CD4-positive, alpha-beta T cell treated with Interleukin-6 at 100 ng/mL for 8 hours (primary cell): ENCODE results near the gene USP31.

Source experiments
- DNase-seq: peaks from one replicate; pipeline ENCODE4 v3.0.0-alpha.2; 2020; ENCODE audit warnings: mixed read lengths, low spot score

USP31 gene

GRCh38 chr16:23149267-23149992 lies at the start of gene USP31:
Gene USP31 (minus strand): TSS chr16:23149452. CDS start chr16:23149270, 182 bp downstream.
- DNase-seq, result peak; percentile 89

DNA sequence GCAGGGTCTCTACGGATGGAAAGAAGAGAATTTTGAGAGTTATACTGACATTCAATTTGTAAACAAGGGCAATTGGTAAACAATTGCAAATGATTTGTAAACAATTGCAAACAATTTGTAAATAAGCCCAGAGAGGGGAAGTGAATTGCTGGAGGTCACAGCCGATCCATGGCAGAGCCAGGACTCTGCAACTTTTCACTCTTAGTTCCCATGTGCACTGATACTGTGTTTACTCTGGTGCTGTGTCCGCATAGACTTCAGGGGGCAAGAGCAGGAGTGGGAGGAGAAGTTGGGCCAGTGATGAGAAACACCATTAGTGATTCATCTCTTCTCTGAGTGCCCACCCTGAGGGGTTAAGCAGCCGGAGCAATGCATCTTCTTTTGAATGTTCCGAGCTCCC lies 47.3 kb upstream of the USP31 start:
- no peak for DNase-seq

DNA sequence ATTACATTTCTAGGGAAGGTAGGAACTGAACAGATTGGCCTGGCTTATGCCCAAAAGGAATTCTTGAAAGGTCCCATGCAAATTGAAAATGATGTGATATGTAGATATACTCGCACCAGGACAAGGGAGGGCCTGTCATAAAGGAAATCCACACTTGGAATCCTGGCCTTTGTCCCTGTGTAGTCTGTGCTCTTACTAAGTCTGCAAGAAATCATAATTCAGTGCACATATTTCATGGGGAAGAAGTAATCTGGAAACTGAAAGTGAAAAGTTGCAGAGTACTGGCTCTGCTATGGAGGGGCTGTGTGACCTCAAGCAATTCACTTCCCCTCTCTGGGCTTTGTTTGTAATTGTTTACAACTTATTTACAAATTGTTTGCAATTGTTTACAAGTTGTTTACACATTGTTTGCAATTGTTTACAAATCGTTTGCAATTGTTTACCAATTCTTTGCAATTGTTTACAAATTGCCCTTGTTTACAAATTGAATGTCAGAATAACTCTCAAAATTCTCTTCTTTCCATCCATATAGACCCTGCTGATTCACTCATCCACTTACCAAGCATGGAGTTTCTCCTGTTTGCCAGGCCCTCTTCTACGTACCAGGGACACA lies 46.2 kb upstream of the USP31 start:
- no peak for DNase-seq

GRCh38 chr16:23194497-23195221 lies 45.4 kb upstream of the USP31 start:
- DNase-seq, result no peak

DNA sequence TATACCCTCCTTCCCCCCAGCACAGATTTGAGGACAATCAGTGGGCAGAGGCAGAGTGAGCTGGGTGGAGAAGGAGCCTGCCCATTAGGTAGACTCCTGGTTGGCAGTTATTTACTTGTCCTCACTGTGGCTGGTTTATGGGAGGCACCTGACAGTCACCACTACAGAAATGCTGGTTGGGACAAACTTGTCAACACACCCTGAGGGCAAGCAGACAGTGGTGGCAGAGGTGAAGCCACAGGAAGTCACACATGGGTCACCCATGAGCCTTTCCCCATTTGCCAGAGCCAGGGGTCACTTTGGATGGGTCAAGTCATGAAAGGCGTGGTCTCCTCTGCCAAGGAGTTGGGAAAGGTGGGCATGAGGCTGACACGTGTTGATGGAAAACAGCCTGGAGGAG lies 39.7 kb upstream of the USP31 start:
- DNase-seq, result no peak

DNA sequence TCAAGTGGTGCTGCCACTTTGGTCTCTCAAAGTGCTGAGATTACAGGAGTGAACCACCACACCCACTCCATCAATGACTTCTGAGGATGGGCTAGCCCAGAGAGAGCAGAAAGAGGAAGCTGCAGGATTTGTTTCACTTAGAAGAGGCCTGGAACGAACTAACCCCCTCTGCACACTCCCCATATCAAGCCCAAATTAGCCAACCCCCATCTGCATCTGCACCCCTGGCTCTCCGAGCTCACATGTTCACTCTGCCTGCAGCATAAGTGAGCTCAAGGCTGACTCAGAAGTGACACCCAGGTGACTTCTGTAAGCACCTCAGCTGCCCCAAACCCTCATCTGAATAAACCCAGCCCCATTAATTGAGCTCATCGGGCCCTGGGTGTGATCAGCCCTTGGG lies 38.1 kb upstream of the USP31 start:
- DNase-seq, result no peak

DNA sequence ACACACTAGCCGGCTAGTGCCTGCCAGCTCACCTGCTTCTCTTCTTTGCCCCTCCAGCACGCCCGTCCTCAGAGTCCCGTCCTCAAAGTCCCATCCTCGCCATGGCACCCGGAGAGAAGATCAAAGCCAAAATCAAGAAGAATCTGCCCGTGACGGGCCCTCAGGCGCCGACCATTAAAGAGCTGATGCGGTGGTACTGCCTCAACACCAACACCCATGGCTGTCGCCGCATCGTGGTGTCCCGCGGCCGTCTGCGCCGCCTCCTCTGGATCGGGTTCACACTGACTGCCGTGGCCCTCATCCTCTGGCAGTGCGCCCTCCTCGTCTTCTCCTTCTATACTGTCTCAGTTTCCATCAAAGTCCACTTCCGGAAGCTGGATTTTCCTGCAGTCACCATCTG lies 36.9 kb upstream of the USP31 start:
- DNase-seq, result no peak

DNA sequence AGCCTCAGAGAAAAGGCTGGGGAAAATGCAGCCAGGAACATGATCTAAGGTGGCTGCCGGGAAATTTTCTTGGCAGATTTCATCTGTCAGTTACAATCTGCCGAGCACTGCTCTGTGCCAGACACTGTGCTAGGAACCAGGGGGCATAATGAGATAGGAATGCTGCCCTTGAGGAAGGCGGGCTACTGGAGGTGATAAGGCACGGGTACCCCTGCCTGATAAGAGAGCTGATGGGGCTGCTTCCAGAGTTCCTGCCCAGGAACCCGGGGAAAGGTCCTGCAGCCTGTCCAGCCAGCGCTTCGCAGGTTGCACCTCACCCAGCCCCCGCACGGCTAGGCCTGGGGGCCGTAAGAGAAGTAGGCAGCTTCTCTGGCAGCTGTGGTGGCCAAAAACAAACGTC lies 36.4 kb upstream of the USP31 start:
- DNase-seq, result no peak

DNA sequence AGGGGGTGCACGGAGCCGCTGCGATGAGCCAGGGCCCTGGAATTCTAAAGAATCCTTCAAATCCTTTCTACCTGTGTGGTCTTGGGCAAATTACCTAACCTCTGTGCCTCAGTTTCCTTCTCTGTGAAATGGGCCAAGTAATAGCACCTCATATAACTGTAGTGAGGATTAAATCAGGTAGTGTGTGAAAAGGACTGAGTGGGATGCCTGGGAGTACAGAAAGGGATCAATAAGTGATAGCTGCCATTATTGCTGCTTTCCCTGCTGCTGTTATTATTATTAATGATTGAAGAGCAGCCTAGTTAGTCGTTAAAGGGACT lies 34.3 kb upstream of the USP31 start:
- DNase-seq, result no peak

- no peak for DNase-seq
Measured at GRCh38 chr16:23182679-23183542, 33.7 kb upstream of the USP31 start, which contains the start of gene SCNN1G. Gene SCNN1G (plus strand): TSS chr16:23182745. CDS start chr16:23186272, 3,527 bp downstream.

DNA sequence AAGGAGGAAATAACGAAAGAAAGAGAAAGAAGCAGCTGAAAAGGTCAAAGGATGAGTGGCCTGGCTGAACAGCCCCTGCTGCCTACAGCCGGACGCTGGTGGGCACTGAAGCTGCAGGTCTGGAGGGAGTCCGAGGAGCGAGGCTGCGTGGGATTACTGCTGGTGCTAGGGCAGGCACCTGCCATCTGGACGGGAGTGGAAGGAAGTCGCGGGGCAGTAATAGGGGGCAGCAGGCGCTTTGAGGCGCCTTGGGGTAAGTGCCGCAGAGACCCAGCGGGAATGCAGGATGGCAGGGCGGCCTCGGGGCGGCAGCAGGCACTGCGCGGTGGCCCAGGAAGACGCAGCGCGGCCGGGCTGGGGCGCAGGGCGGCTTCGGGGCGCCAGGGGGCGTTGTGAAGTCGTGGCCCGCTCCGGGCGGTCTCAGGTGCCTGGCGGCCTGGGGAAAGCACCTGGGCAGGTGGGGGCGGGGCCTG lies 33.0 kb upstream of the USP31 start:
- peak; percentile 38 for DNase-seq

DNA sequence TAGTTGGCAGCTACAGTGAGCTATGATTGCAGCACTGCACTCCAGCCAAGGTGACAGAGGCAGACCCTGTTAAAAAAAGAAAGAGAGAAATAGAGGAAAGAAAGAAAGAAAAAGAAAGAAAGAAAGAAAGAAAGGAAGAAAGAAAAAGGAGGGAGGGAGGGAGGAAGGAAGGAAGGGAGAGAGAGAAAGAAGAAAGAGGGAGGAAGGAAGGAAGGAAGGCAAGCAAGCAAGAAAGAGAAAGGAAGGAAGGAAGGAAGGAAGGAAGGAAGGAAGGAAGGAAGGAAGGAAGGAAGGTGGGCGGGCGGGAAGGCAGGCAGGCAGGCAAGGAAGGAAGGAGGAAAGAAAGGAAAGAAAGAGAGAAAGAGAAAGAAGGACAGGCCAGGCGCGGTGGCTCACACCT lies 32.3 kb upstream of the USP31 start:
- no peak for DNase-seq

DNA sequence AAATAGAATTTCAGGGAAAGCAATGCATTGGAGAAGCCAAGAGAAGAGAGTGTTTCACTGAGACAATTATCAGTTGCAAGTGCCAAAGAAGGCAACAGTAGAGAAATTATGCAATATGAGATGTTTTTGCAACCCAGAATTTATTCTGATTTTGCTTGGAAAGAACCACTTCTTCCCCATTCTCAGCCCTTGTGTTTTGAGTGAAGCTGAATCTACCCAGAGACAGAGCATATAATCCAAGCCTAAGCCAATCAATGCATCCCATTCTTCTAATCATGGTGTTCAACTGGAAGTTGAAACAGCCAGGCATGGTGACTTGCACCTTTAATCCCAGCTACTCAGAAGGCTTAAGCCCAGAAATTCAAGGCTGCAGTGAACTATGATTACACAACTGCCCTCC lies 26.4 kb upstream of the USP31 start:
- DNase-seq, result no peak

- no peak for DNase-seq
Measured at GRCh38 chr16:23174622-23175021, 25.4 kb upstream of the USP31 start.

GRCh38 chr16:23172994-23173393 lies 23.7 kb upstream of the USP31 start:
- DNase-seq, result no peak

DNA sequence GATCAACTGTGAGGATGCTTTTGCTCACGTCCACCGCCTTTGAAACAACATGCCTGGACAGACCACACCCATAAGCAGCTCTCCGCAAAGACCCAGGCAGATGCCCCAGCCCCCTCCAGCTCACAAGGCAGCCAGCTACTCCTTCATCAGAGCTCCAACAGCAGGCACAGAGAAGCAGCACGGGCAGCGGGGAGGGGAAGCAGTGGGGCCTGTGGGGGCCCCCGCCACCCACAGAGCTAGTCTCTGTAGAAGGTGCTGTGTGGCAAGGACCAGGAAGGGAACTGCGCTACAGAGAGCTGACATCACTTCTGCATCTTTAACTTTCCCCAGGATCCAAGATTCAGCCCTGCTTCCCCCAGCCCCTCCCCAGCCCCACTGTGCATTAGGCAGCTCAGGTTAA lies 23.3 kb upstream of the USP31 start:
- no peak for DNase-seq

DNA sequence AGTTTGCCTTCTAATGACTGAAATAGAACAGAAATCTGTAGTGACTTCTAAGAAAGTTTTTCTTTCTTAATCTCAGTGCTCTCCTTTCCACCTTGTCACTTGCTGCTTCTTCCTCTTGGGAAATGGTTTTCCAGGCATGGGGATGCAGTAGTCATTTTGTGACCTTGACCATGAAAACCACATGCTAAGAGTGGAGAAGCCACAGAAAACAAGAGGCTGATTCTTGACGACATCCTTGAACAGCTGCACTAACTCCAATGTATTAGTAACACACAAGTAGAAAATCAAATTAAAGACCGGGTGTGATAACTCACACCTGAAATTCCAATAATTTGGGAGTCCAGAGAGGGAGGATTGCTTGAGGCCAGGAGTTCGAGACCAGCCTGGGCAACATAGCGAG lies 15.5 kb upstream of the USP31 start:
- DNase-seq, result no peak

GRCh38 chr16:23163921-23164320 lies 14.7 kb upstream of the USP31 start:
- DNase-seq, result no peak

DNA sequence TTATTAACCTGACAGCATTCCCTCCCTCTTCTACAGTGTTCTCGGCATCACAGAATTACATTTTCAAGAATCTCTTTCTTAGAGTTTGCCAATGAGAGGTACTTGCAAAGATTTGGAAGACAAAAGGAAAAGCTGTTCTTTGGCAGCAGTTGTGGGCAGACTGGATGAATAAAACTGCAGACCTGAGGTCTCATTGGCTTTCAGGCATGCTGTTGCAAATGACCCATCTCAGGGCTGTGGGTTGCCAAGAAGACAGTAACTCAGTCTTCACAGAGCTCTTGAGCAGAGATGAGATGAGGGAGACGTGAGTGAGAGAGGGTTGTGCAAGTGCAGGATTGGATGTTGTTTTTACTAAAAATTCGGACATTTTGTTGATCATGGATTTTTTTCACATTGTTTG lies 11.3 kb upstream of the USP31 start:
- DNase-seq, result no peak

- DNase-seq, result no peak
Measured at GRCh38 chr16:23160082-23160481, 10.8 kb upstream of the USP31 start.

DNA sequence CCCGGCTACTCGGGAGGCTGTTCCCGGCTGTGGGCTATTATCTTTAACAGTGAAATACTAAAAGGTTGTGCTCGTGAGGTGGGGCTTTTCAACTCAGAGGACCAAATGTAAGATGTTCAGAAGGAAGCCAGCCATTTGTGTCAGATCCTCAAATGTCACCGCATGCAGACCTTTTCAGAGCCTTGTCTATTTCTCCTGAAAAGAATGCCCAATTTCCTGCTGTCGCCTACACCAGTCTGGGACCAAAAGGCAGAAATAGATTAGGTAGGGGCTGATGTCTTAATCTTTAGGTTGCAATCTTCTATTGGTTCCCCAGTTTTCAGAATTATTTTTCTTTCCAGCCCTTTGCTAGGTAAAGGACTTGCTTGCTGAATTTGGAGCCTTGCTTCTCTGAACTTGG lies 8.9 kb upstream of the USP31 start:
- no peak for DNase-seq

DNA sequence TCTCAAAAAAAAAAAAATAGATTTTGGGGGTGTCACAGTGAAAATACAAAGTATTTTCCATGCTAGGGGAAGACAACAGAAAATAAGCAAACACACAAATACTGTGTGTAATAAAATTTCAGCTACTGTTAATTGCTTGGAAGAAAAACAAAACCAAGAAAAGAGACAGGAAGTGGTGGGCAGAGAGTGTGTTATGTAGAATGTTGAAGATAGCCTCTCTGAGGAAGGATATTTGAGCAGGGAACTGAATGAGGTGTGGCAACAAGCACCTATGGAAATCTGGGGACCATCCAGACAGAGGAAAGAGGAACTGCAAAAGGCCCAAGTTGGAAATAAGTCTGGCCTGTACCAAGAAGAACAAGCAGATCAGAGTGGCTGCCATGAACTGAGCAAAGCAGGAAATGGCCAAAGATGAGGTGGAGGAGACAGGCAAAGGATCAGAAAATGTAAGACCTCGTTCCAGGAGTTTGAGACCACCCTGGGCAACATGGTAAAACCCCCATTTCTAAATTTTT lies 7.8 kb upstream of the USP31 start:
- no peak for DNase-seq
